Spleen (tissue), 11 donors: Measurements from ENCODE around the gene LRTM2. TPM values are rescaled to one million over a fixed set of nuclear protein-coding genes. Genes with fewer than 3 reads are reported as not detected.

Source experiments
- DNase-seq: peaks from one replicate; pipeline ENCODE4 v3.0.0-alpha.2; 2020
- H3K27ac ChIP-seq, 8 donors: fragments of 200-600 bp; sonication (generic) in 7 of 8; 1 replicate in 4 of 8; 2 replicates in 4 of 8; pipeline versions ENCODE4 v1.5.0 to v1.8.0; 2016 to 2021; ENCODE audit warnings: inconsistent platforms in 4 of 8, mild to moderate bottlenecking in 4 of 8, moderate library complexity in 1 of 8
- H3K27me3 ChIP-seq, 7 donors: fragments of 200-600 bp; sonication (generic) in 6 of 7; replicated peaks in 1 of 7; 1 replicate in 4 of 7; 2 replicates in 3 of 7; pipeline versions ENCODE4 v1.5.0 to v1.8.0; 2016 to 2021; ENCODE audit warnings: inconsistent platforms in 3 of 7, mild to moderate bottlenecking in 1 of 7
- H3K36me3 ChIP-seq, 6 donors: fragments of 200-600 bp; sonication (generic) in 5 of 6; 1 replicate in 4 of 6; 2 replicates in 2 of 6; pipeline versions ENCODE4 v1.5.0 to v1.8.0; 2016 to 2021; ENCODE audit warnings: inconsistent platforms in 2 of 6
- H3K4me1 ChIP-seq, 6 donors: fragments of 200-600 bp; sonication (generic) in 5 of 6; 1 replicate in 3 of 6; 2 replicates in 3 of 6; pipeline versions ENCODE4 v1.5.0 to v1.8.0; 2016 to 2021; ENCODE audit warnings: inconsistent platforms in 3 of 6
- H3K4me3 ChIP-seq, 8 donors: fragments of 200-600 bp; sonication (generic) in 7 of 8; 1 replicate in 4 of 8; 2 replicates in 4 of 8; pipeline versions ENCODE4 v1.5.0 to v1.8.0; 2016 to 2021; ENCODE audit warnings: inconsistent platforms in 4 of 8, mild to moderate bottlenecking in 4 of 8, moderate library complexity in 2 of 8
- H3K9me3 ChIP-seq, 8 donors: fragments of 200-600 bp; sonication (generic) in 7 of 8; 1 replicate in 4 of 8; 2 replicates in 4 of 8; pipeline versions ENCODE4 v1.5.0 to v1.8.0; 2016 to 2021; ENCODE audit warnings: inconsistent platforms in 4 of 8
- POLR2A ChIP-seq, 3 donors: fragments of 450-650 bp; IDR thresholded peaks; one replicate each; pipeline ENCODE4 v1.5.1; 2017; ENCODE audit warnings: antibody characterized with exemption in 3 of 3, mild to moderate bottlenecking in 1 of 3
- POLR2AphosphoS5 ChIP-seq, 3 donors: sonication (generic); formaldehyde crosslinking; IDR thresholded peaks; one replicate each; pipeline ENCODE4 v1.5.1; 2017; ENCODE audit warnings: antibody characterized with exemption in 3 of 3
- WGBS, 5 donors: extraction: QIAGEN DNeasy Blood & Tissue Kit in 3 of 5; methylation state at CpG; one replicate each; pipeline versions ENCODE4 v1.1.5 to v1.1.7; 2013 to 2018; 5-methylcytosine and 5-hydroxymethylcytosine counted together
- intact Hi-C: fragments of 100-400 bp; cut with DNase I; formaldehyde crosslinking; loops from one replicate; pipeline ENCODE4 v1.15.0; 2023; ENCODE audit warnings: low total_unique reads
- polyA plus RNA-seq, 3 donors: library from polyadenylated mRNA; stranded (reverse); fragments of 200-250 nt; gene quantifications; one replicate each; pipeline ENCODE4 v1.2.1, GENCODE V29; 2013
- total RNA-seq, 7 donors: library from RNA; depleted of rRNA in 3 of 7; stranded (reverse); fragments of >200 nt in 3 of 7; fragmentation: NEBNext Ultra II Directional in 4 of 7; extraction: Animal tissue kit (Norgen Biotek cat#: 25700) in 4 of 7; gene quantifications; one replicate each; pipeline versions ENCODE4 v1.1.0 to v1.2.1, GENCODE V29; 2016 to 2021
- TF ChIP-seq, protein P1 (sequence below), 11 experiments: fragments of 200-600 bp in 7 of 11; fragments of 450-650 bp in 4 of 11; sonication (generic) in 4 of 11; IDR thresholded peaks in 8 of 11; conservative IDR thresholded peaks in 3 of 11; 1 replicate in 7 of 11; 2 replicates in 4 of 11; pipeline versions ENCODE4 v1.4.0 to v1.8.0; 2016 to 2021; ENCODE audit warnings: antibody characterized with exemption in 11 of 11, inconsistent platforms in 4 of 11, mild to moderate bottlenecking in 1 of 11
- donor health status: healthy with polysubstance abuse.
- donor health status: DM: no; HTN: no; CAD: no; lungs with moderate emphysema.
- donor health status: DM: no; HTN: no; CAD: no.
- donor health status: Bipolar disorder and iron deficiency.
- donor health status: healthy.
- donor health status: DM: no; HTN: no; CAD: no.
- donor health status: DM: yes; HTN: yes; CAD: no.

The LRTM2 gene
- total and polyA plus RNA-seq, 10 donors, result 0.12 TPM; not detected in 9

DNA sequence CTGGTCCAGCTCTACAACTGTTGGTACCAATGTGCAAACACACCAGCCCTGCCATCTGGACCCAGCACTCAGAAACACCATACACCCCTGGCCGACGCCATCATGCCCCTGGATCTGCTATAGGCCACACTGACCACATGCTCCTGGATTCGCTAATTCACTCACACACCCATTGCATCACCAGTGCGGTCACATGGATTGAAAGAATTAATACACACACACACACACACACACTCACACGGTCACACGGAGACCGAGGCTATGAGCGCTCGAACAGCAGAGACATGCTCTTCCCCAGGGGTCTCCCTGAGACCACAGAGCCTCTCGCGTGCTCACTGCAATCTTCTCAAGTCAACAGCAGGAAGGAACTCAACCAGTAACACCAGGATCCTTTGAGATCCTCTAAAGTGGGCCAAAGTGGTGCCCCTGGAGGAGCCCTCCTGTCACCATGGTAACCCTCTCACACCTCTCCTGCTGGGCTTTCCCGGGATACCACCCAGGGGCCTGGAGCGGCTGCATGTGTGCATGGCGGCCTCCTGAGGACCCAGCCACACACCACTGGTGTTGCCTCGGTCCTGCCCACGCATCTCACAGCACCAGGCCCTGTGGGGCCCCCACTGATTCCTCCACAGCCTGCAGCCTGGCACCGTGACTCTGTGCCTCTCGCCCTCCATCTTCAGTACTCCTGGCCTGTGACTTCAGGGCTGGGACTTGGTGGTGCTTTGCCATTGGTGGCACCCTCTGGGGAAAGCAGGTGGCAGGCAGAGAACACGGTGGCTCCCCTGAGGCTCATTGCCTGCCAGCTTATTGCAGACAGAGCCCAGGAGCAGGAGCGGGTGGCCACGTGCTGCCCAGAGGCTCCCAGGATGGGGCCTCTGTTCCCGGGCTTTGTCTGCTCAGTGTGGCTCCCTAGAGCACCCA, 15.1 kb downstream of the LRTM2 start:
- peaks cover 0 to 57% (median 12%) of the 10 kb centered on the region in 7 donors for H3K27me3 ChIP-seq
- no peak overlapping the region for H3K27ac ChIP-seq
- 79 to 82% (median 80%) methylated on average over 14 to 22 of the region's 22 CpGs for WGBS, 5 donors
- H3K36me3 ChIP-seq, result no peaks in the 10 kb centered on the region
- peaks cover 0 to 3% (median 0%) of the 10 kb centered on the region in 6 donors for H3K4me1 ChIP-seq
- H3K4me3 ChIP-seq, result no peak overlapping the region
- TF ChIP-seq, protein P1, sequence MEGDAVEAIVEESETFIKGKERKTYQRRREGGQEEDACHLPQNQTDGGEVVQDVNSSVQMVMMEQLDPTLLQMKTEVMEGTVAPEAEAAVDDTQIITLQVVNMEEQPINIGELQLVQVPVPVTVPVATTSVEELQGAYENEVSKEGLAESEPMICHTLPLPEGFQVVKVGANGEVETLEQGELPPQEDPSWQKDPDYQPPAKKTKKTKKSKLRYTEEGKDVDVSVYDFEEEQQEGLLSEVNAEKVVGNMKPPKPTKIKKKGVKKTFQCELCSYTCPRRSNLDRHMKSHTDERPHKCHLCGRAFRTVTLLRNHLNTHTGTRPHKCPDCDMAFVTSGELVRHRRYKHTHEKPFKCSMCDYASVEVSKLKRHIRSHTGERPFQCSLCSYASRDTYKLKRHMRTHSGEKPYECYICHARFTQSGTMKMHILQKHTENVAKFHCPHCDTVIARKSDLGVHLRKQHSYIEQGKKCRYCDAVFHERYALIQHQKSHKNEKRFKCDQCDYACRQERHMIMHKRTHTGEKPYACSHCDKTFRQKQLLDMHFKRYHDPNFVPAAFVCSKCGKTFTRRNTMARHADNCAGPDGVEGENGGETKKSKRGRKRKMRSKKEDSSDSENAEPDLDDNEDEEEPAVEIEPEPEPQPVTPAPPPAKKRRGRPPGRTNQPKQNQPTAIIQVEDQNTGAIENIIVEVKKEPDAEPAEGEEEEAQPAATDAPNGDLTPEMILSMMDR (IDR thresholded peaks at IDR 0.05 in 8 of 11, conservative IDR thresholded peaks at IDR 0.05 in 3 of 11), result no peak
- TF ChIP-seq POLR2AphosphoS5 (IDR thresholded peaks at IDR 0.05) (no peak), POLR2A (IDR thresholded peaks at IDR 0.05) (no peak)
- peak; percentile 54 for DNase-seq
- no peaks in the 10 kb centered on the region for H3K9me3 ChIP-seq
- intact Hi-C loops, result no loop called here

DNA sequence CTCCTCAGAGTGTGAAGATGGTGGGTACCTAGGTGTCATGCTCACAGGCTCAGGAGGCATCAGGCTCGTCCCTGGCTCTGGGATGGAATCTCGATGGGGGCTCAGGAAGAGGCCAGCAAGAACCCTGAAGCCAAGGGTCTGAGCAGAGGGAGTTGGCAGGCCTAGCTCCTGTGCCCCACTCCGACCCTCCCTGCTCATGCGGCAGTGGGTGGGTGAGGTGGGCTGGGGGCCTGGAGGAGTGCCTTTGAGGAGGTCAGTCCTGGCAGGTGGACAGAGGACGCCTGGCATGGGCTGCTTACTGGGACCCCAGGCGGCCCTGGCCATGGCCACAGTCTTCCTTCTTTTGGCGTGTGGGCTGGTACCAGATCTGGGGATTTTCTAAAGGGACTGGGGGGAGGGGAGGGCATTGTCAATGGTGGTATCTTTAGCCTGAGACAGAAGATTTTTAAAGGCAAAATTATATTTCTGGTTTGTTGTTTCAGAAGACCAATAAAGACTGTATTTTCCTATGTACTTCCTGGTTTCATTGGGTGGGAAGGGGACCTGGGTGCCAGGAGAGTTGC, 16.0 kb downstream of the LRTM2 start:
- TF ChIP-seq, protein P1 (IDR thresholded peaks at IDR 0.05 in 8 of 11, conservative IDR thresholded peaks at IDR 0.05 in 3 of 11), result no peak
- TF ChIP-seq POLR2AphosphoS5 (IDR thresholded peaks at IDR 0.05) (no peak), POLR2A (IDR thresholded peaks at IDR 0.05) (no peak)
- peak; percentile 58 for DNase-seq
- H3K4me3 ChIP-seq, result no peak overlapping the region
- intact Hi-C loops, result no loop called here
- no peaks in the 10 kb centered on the region for H3K4me1 ChIP-seq
- H3K27ac ChIP-seq, result no peak overlapping the region
- H3K27me3 ChIP-seq, result peaks cover 0 to 49% (median 3%) of the 10 kb centered on the region in 7 donors
- WGBS, 5 donors, result 68 to 85% (median 76%) methylated on average over 7 of the region's 7 CpGs
- H3K9me3 ChIP-seq, result no peaks in the 10 kb centered on the region
- H3K36me3 ChIP-seq, result no peaks in the 10 kb centered on the region

DNA sequence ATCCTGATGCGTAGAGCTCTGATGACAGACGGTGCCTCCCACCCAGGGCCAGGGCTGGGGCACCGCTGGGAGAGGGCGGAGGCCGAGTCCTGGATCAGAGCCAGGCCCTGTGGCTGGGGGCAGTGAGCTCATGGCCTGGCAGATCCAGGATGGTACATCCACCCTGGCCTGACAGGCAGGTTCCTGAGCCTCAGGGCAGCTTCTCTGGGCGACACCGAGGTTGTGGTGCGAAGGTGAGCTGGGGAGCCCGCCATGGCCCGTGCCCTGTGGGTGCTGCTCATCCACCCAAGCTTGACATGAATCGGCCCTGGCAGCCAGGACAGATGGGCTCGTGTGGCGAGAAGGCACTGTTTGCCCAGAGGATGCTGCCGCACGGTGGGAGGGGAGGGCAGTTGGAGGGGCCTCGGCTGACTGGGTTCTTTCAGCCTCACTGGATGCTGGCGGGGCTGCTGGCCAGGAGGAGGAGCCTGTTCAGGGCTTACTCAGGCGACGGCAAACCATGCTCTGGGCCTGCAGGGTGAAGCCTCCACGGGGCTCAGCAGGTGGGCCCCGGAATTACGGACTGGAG, 16.6 kb downstream of the LRTM2 start:
- Histone ChIP-seq H3K9me3 (no peaks in the 10 kb centered on the region), H3K4me1 (peaks cover 0 to 1% (median 0%) of the 10 kb centered on the region in 6 donors), H3K4me3 (no peak overlapping the region), H3K27me3 (peaks cover 0 to 42% (median 0%) of the 10 kb centered on the region in 7 donors), H3K36me3 (no peaks in the 10 kb centered on the region), H3K27ac (no peak overlapping the region)
- TF ChIP-seq, protein P1 (IDR thresholded peaks at IDR 0.05 in 8 of 11, conservative IDR thresholded peaks at IDR 0.05 in 3 of 11), result no peak
- no peak for TF ChIP-seq POLR2A (IDR thresholded peaks at IDR 0.05)
- no peak for TF ChIP-seq POLR2AphosphoS5 (IDR thresholded peaks at IDR 0.05)
- 74 to 82% (median 80%) methylated on average over 15 to 22 of the region's 22 CpGs for WGBS, 5 donors
- peak; percentile 66 for DNase-seq
- intact Hi-C loops, result no loop called here
